Fibroblast of villous mesenchyme (primary cell): ENCODE data around the gene EHBP1. TPM values are rescaled to one million over a fixed set of nuclear protein-coding genes. Genes with fewer than 3 reads are reported as not detected.

Source experiments
- DNase-seq: peaks from one replicate; pipeline ENCODE4 v3.0.0-alpha.2; 2010; ENCODE audit warnings: low read depth
- H3K4me3 ChIP-seq: 2 replicates; pipeline ENCODE4 v1.5.1; 2011; ENCODE audit warnings: low read depth, mild to moderate bottlenecking, low read length
- CTCF ChIP-seq: IDR thresholded peaks from 2 replicates; pipeline ENCODE4 v1.5.1; 2012; ENCODE audit warnings: low read depth, mild to moderate bottlenecking, low read length; ENCODE audit not compliant: insufficient read depth
- total RNA-seq: library from RNA; depleted of rRNA; stranded (reverse); fragments of >200 nt; gene quantifications from 2 replicates; pipeline ENCODE4 v1.2.3, GENCODE V29; 2012

The EHBP1 gene
- total RNA-seq, 1 donor: 140 TPM

DNA sequence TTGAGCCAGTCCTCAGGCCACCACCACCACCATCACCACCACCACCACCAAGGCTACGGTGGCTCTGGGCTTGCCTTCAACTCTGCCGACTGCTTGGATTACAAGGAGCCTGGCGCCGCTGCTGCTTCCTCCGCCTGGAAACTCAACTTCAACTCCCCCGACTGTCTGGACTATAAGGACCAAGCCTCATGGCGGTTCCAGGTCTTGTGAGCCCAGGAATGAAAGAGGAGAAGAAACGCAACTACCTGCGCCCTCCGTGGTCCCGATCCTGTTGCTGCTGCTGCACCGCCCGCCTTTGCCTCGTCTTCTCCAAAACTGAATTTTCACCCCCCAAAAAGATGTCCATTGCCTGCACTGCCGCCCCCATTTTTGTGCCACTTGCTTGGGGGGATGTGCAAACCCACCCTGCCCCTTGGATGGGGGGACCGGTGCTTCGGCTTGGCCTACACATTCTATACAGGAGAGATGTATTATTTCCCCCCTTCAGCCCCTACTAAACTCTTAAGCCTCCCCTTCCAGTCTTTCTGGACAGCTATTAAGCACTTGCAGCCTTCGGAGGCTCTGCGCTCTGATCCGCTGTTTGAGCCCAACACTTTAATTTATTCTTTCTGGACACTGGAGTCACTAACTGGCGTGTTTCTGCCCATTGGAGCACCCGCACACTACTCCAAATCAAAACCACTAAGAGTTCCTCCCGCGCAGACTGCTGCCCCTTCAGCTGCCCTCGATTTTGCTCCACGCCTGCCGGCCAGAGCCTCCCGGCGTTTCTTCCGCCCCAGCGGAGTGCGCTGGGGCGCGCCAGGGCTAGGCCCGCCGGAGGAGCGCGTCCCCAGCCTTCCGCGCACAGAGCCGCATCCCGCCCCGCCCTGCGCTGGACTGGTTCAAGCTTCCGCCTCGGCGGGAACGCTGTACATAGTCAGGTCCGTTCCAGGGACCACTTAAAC lies 350.9 kb downstream of the EHBP1 start:
- H3K4me3 ChIP-seq: no peak overlapping the region
- no peak for DNase-seq
- TF ChIP-seq CTCF: no peak

DNA sequence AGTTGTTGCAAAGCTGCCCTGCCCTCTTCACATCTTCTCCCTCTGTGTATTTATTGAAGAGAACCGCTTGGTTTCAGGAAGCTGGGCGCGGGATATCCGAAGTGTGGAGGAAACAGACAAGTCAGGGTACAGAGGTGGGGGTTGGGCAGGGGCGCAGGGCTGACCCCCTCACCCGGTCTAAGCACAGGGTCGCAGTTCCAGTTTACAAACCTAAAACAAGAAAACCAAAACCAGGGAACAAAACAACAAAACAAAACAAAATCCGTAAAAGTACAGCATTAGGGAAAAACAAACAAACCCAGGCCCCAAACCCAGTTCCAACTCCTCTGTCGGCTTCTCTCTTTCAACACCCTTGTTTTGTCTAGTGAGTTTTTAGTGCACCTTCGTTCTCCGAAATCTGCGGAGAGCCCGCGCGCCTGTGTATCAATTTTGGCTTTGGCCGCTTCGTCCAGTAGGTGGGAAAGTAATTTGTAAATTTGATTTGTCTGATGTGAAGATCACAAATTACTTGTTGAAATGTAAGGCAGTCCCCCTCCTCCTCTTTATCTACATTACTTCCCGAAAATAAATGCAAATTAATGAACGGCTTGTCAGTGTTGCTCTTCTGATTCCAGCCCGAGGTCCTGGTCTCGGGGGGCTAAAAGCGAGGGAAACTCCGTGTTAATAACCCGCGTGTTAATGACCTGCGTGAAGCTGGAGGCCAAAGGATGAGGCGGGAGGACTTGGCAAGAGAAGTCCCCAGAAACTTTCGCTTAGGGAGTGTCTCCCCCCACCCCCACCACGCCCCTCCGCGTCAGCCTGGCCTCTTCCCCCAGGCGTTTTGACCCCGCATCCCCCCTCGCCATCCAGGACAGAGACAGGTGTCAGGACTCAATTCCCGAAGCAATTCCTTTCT lies 352.0 kb downstream of the EHBP1 start:
- DNase-seq: no peak
- H3K4me3 ChIP-seq: no peak overlapping the region
- TF ChIP-seq CTCF: no peak

DNA sequence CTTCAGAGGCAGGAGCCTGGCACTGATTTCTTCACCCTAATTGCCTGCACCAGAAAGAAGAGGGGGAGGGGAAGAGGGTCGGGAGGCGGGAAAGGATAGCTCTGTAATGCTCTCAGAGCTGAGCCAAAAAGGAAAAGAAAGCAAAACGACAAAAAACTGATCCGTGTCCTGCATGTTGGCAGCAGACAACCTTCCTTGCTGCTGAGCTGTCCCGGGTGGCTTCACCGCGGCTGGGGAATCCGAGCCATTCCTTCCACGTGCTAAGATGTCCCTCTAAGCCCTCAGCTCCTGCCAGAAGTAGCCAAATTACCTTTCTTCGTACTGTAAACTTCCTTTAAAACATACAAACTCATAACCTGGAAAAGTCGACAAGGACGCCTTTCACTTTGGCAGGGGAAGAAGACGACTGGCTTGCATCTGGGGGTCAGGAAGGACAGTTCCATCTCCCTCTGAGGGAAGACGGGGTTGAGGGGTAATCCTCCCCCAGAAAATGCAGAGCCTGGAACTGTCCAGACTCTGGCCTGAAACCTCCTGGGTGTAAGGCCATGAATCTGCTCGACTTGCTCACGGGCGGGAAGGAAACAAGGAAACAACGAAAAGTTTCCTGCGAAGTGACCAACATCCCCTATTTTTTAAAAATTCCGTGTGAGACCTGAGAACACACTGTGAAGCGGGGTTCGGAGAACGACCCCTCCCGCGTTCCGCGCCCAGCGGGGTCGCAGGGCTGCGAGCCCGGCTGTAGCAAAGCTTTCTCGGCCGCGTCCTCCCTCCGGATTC lies 352.8 kb downstream of the EHBP1 start:
- H3K4me3 ChIP-seq: no peak overlapping the region
- TF ChIP-seq CTCF: no peak
- peak; percentile 26 for DNase-seq

DNA sequence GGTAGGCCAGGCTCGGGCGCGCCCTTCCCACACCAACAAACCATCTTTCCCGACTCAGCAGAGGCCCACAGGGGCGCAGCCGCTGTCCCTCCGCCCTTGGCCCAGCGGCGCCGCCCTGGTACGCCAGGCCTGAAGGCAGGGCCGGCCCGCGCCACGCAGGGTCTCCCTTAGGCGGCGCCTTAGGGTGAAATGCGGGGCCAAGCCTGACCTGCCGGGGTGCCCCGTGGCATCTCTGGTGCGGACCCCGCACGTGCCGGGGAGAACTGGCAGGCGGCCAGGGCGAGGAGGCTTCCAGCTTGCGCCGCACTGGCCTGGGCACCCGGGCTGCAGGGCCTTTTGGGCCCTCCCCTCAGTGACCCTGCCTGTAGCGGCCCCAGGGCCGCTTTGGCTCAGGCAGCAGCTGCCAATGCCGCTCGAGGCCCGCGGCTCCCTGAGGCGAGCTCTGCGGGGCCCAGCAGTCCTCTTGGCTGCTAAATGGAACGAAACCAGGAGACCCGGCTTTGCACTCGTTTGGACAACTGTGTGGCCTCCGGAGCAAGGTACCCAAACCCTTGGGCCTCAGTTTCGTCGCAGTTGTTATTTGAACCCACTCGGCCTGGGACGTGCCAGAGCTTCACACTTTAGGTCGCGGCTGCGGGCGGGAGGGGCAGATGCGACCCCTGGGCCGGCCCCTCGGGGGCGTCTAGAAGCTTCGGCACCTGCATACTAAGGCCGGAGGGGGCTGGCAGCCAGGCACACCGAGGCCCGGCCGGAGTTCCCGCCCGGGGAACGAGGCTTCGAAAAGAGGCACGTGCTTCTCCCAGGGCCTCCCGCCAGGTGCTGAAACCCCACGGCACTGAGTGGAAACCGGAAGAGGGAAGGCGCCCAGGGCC lies 353.6 kb downstream of the EHBP1 start:
- H3K4me3 ChIP-seq: no peak overlapping the region
- no peak for DNase-seq
- no peak for TF ChIP-seq CTCF

DNA sequence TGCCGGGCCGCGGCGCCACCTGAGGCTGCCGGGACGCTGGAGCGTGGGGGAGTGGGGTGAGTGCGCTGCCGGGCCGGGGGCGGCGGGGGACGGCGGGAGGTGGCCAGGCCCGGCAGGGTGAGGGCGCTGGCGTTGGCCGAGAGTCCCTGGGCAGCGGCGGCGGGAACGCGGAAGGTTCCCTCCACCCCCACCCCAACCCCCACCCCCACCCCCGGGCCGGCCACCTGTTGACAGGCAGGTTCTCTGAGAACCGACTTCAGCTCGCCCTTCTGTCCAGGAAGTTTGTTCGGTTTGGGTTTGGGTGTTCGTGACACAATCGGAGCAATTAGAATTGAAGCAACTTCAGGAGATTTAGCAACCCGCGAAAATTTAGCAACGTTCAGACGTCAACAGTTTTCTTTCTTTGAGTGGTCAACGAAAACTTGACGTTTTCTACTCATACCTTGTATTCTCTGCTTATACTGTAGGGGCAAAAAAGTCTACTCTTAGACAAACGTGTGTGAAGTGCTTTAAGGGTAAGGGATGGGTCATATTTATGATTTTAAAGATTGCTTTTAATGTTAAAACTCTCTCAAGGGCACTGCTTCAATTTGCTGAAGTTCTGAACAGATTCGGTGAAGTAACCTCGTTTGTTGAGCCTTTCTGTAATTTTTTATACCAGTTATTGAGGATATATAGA lies 354.4 kb downstream of the EHBP1 start:
- no peak overlapping the region for H3K4me3 ChIP-seq

More for the DNA sequence above, 354.4 kb downstream of the EHBP1 start:
- no peak for DNase-seq
- no peak for TF ChIP-seq CTCF
